ENCODE measurements around the gene KIAA0825. TPM values are rescaled to one million over a fixed set of nuclear protein-coding genes. Genes with fewer than 3 reads are reported as not detected.
A peak's percentile ranks its signal among the peaks of the same experiment; 100 is the strongest.
"Not testable (repeated sequence)": the region's sequence is repeated elsewhere in the genome, so short reads cannot be mapped to it uniquely, and the experiment has no call there.

The KIAA0825 gene
- total RNA-seq, 1 donor from 2014 or later = 2.2 TPM

GRCh38 chr5:94130077-94130476 is 488.3 kb downstream of the KIAA0825 start:
- Histone ChIP-seq H3K27me3 (ENCODE audit: low read depth) (no peaks in the 10 kb centered on the region), H3K27ac (replicated peaks) (no peak overlapping the region), H3K36me3 (no peaks in the 10 kb centered on the region), H3K4me3 (no peak overlapping the region), H3K4me1 (no peaks in the 10 kb centered on the region), H3K9me3 (replicated peaks) (peaks cover 25% of the 10 kb centered on the region)
- no peak for DNase-seq
- no peak for TF ChIP-seq CTCF (IDR thresholded peaks at IDR 0.05; ENCODE audit: borderline replicate concordance)
- intact Hi-C loops (cut with micrococcal nuclease) = no loop called here

GRCh38 chr5:94125107-94125506 is 493.3 kb downstream of the KIAA0825 start:
- H3K4me1 ChIP-seq = no peaks in the 10 kb centered on the region
- H3K9me3 ChIP-seq (replicated peaks) = no peaks in the 10 kb centered on the region
- no peaks in the 10 kb centered on the region for H3K36me3 ChIP-seq
- TF ChIP-seq CTCF (IDR thresholded peaks at IDR 0.05; ENCODE audit: borderline replicate concordance) = no peak
- no peak overlapping the region for H3K27ac ChIP-seq (replicated peaks)
- no peak for DNase-seq
- intact Hi-C loops (cut with micrococcal nuclease) = no loop called here
- no peak overlapping the region for H3K4me3 ChIP-seq
- no peaks in the 10 kb centered on the region for H3K27me3 ChIP-seq (ENCODE audit: low read depth)

DNA sequence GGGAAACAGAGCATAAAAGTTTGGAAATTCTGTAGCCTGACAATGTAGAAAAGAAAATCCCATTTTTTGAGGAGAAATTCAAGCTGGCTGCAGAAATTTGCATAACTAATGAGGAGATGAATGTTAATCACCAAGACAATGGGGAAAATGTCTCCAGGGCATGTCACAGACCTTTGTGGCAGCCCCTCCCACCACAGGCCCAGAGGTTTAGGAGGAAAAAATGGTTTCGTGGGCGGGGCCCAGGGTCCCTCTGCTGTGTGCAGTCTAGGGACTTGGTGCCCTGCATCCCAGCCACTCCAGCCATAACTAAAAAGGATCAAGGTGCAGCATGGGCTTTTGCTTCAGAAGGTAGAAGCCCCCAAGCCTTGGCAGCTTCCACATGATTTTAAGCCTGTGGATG is 502.1 kb downstream of the KIAA0825 start:
- H3K27me3 ChIP-seq (ENCODE audit: low read depth); intact Hi-C loops (cut with micrococcal nuclease); H3K4me3 ChIP-seq; H3K27ac ChIP-seq (replicated peaks); DNase-seq; H3K9me3 ChIP-seq (replicated peaks); H3K36me3 ChIP-seq; H3K4me1 ChIP-seq: not testable (repeated sequence)

GRCh38 chr5:94113087-94113486 is 505.3 kb downstream of the KIAA0825 start:
- intact Hi-C loops (cut with micrococcal nuclease) = no loop called here
- H3K4me1 ChIP-seq = peaks cover 20% of the 10 kb centered on the region
- peaks cover 8% of the 10 kb centered on the region for H3K9me3 ChIP-seq (replicated peaks)
- TF ChIP-seq CTCF (IDR thresholded peaks at IDR 0.05; ENCODE audit: borderline replicate concordance) = no peak
- H3K27ac ChIP-seq (replicated peaks) = no peak overlapping the region
- H3K27me3 ChIP-seq (ENCODE audit: low read depth) = no peaks in the 10 kb centered on the region
- no peak overlapping the region for H3K4me3 ChIP-seq
- no peaks in the 10 kb centered on the region for H3K36me3 ChIP-seq
- DNase-seq = no peak

DNA sequence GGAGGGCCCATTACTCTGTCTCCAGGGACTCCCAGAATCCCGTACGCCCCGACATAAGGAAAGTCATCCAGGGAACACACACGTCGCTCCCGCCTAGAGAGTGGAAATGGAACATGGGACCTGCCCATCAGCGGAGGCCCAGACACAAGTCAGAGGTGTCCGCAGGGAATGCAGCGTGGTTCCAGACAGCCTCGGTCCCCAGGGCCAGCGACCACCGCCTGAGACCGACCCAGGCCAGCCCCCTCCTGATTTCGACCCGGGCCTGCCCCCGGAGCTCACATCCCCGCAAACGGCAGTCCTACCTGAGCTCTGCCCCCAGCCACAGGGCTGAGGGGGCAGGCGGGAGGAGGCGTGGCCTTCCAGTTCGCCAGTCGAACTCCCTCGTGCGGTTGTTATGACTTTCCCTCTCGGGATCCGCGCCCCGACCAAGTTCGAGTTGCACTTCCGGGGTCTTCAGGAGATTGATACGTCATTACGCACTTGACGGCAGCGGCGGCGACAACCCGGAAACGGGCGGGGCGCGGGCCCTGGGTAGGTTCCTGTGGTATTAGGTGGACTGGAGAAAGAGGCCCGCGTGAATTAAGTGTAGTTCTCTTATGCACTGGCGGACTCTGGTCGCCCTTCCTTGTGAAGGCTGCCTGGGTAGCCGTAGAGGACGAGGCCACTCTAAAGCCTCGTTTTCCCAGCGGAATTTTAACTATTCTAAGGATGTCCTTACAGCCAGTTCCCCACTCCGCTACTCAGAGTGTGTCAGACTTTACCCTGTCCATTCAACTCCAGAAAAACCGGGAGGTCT is 507.0 kb downstream of the KIAA0825 start:
- peak; percentile 95 for DNase-seq
- Histone ChIP-seq H3K36me3 (no peaks in the 10 kb centered on the region), H3K4me3 (peak overlapping the region; percentile 91), H3K27me3 (ENCODE audit: low read depth) (no peaks in the 10 kb centered on the region), H3K4me1 (peaks cover 20% of the 10 kb centered on the region), H3K9me3 (replicated peaks) (peaks cover 7% of the 10 kb centered on the region), H3K27ac (replicated peaks) (peak overlapping the region; percentile 93)
- intact Hi-C loops (cut with micrococcal nuclease) = no loop called here
- TF ChIP-seq CTCF (IDR thresholded peaks at IDR 0.05; ENCODE audit: borderline replicate concordance) = peak; percentile 50

- no peak overlapping the region for H3K4me3 ChIP-seq
- H3K27me3 ChIP-seq (ENCODE audit: low read depth) = no peaks in the 10 kb centered on the region
- intact Hi-C loops (cut with micrococcal nuclease) = no loop called here
- no peak for TF ChIP-seq CTCF (IDR thresholded peaks at IDR 0.05; ENCODE audit: borderline replicate concordance)
- DNase-seq = no peak
- H3K4me1 ChIP-seq = no peaks in the 10 kb centered on the region
- peaks cover 26% of the 10 kb centered on the region for H3K9me3 ChIP-seq (replicated peaks)
- no peak overlapping the region for H3K27ac ChIP-seq (replicated peaks)
- no peaks in the 10 kb centered on the region for H3K36me3 ChIP-seq
Observed at GRCh38 chr5:94103514-94104245, 514.7 kb downstream of the KIAA0825 start.
